Measurements from ENCODE around the gene HS3ST1.
A peak's percentile ranks its signal among the peaks of the same experiment; 100 is the strongest.

Gene HS3ST1

DNA sequence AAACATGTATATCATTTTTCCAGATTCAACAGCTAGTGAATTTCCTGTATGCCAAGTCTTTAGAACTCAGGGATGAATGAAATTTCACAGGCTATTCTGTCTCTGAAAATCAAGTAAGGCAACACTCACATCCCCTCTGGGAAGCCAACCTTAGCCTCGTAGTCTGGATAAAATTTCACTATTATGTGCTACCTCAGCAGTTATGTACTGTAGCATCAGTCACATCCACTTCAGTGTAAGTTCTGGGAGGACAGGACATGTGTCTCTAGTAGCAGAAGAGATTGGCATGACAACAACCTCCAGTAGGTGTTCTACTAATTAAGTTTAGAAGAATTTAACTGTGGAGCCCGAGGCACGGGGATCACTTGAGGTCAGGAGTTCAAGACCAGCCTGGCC is 42.4 kb upstream of the HS3ST1 start:
- ATAC-seq (ENCODE audit: low read depth) (no peak), DNase-seq (ENCODE audit: low spot score) (no peak)
- Histone ChIP-seq H3K27me3 (ENCODE audit: insufficient read depth, poor library complexity, severe bottlenecking) (no peaks in the 10 kb centered on the region), H3K9me3 (ENCODE audit: severe bottlenecking) (no peaks in the 10 kb centered on the region), H3K36me3 (ENCODE audit: low read depth) (no peaks in the 10 kb centered on the region), H3K4me3 (ENCODE audit: severe bottlenecking) (no peak overlapping the region), H3K27ac (ENCODE audit: poor library complexity, severe bottlenecking) (peak overlapping the region; percentile 26), H3K4me1 (ENCODE audit: insufficient read depth, poor library complexity, severe bottlenecking) (peaks cover 11% of the 10 kb centered on the region)
- TF ChIP-seq, protein P1, sequence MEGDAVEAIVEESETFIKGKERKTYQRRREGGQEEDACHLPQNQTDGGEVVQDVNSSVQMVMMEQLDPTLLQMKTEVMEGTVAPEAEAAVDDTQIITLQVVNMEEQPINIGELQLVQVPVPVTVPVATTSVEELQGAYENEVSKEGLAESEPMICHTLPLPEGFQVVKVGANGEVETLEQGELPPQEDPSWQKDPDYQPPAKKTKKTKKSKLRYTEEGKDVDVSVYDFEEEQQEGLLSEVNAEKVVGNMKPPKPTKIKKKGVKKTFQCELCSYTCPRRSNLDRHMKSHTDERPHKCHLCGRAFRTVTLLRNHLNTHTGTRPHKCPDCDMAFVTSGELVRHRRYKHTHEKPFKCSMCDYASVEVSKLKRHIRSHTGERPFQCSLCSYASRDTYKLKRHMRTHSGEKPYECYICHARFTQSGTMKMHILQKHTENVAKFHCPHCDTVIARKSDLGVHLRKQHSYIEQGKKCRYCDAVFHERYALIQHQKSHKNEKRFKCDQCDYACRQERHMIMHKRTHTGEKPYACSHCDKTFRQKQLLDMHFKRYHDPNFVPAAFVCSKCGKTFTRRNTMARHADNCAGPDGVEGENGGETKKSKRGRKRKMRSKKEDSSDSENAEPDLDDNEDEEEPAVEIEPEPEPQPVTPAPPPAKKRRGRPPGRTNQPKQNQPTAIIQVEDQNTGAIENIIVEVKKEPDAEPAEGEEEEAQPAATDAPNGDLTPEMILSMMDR (IDR thresholded peaks at IDR 0.05; ENCODE audit: poor library complexity, severe bottlenecking) = no peak

DNA sequence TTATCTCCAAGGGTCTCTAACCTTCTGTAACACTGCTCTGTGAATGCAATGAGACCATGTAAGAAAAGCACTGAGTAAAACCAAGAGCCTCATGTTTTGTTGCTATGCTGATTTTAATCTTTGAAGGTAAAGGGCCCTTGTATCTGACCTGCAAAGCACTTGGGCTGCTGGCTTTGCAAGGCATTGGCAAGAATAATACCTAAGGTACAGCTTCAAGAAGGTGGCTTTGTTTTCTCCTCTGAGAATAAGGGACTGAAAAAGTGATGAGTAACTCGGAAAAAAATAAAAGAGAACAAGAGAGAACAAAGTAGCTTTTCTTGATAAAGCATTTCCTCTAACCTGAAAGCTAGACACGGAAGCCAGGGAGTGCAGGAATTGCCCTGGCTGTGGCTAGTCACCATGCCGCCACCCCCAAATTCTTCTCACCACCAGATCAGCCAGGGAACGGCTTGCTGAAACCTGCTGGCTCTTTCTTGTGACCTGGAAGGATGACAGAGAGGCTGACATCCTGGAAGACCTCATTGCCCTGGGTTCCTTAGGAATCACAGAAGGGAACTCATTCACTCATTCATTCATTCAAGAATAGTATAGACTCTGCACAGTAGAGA is 41.8 kb upstream of the HS3ST1 start:
- Histone ChIP-seq H3K4me1 (ENCODE audit: insufficient read depth, poor library complexity, severe bottlenecking) (peaks cover 11% of the 10 kb centered on the region), H3K9me3 (ENCODE audit: severe bottlenecking) (no peaks in the 10 kb centered on the region), H3K4me3 (ENCODE audit: severe bottlenecking) (no peak overlapping the region), H3K36me3 (ENCODE audit: low read depth) (no peaks in the 10 kb centered on the region), H3K27ac (ENCODE audit: poor library complexity, severe bottlenecking) (peak overlapping the region; percentile 26), H3K27me3 (ENCODE audit: insufficient read depth, poor library complexity, severe bottlenecking) (no peaks in the 10 kb centered on the region)
- TF ChIP-seq, protein P1 (IDR thresholded peaks at IDR 0.05; ENCODE audit: poor library complexity, severe bottlenecking) = no peak
- peak; percentile 25; the same call in 1 of the 3 replicates for ATAC-seq (ENCODE audit: low read depth)
- no peak for DNase-seq (ENCODE audit: low spot score)

DNA sequence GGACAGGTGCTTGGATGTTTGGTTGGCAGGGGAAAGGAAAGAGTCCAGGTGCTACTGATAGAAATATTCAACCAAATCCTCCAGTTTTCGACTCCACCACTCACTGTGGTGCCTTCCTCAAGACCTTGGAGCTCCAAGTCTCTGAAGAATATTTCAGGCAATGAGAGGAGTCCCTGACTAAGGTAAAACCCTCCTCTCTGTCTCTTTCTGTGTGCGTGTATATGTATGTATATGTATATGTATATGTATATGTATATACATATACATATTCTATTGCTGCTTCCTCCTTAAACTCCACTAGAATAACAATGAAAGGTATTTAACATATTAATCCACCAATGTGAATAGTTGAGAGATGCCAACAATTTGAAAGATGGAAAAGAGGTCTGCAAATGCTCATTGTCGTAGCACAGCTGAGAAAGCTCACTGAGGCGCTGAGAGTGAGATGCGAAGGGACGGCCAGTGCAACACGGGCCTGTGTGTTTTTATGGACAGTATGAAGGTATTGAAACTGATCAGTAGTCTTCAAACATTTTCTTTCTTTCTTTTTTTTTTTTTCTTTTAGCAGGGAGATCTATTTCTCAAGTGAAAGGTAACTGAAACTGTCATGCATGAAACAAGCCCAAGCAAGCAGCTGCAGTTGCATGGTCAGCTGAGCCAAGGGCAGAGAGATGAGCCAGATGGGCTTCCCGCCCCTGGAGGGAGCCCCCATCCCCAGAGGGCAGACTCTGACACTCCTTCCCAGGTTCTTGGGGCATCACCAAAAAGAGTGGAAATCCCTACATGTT is 41.1 kb upstream of the HS3ST1 start:
- DNase-seq (ENCODE audit: low spot score) (no peak), ATAC-seq (ENCODE audit: low read depth) (no peak)
- peak overlapping the region; percentile 26 for H3K27ac ChIP-seq (ENCODE audit: poor library complexity, severe bottlenecking)
- H3K4me3 ChIP-seq (ENCODE audit: severe bottlenecking) = no peak overlapping the region
- H3K27me3 ChIP-seq (ENCODE audit: insufficient read depth, poor library complexity, severe bottlenecking) = no peaks in the 10 kb centered on the region
- no peaks in the 10 kb centered on the region for H3K9me3 ChIP-seq (ENCODE audit: severe bottlenecking)
- TF ChIP-seq, protein P1 (IDR thresholded peaks at IDR 0.05; ENCODE audit: poor library complexity, severe bottlenecking) = no peak
- H3K36me3 ChIP-seq (ENCODE audit: low read depth) = no peaks in the 10 kb centered on the region
- peaks cover 11% of the 10 kb centered on the region for H3K4me1 ChIP-seq (ENCODE audit: insufficient read depth, poor library complexity, severe bottlenecking)

DNA sequence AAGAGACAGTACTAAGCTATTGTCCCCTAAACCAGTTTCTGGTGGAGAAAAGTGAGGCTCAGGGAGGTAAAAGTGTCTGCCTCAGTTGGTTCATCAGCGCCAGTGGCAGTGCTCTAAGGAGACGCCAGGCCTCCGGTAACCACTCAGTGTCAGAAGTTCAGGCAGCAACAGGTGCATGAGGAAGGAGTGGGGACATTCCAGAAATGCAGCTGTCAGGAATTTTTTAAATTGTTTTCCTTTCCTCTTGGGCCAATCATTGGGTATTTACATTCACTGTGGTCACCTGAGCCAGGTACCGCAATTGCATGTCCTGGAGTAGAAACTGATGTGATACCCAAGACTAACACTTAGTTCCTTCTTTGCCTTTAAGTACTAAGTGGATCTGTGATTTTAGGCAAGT is 40.2 kb upstream of the HS3ST1 start:
- Histone ChIP-seq H3K4me1 (ENCODE audit: insufficient read depth, poor library complexity, severe bottlenecking) (peaks cover 11% of the 10 kb centered on the region), H3K27ac (ENCODE audit: poor library complexity, severe bottlenecking) (no peak overlapping the region), H3K9me3 (ENCODE audit: severe bottlenecking) (no peaks in the 10 kb centered on the region), H3K27me3 (ENCODE audit: insufficient read depth, poor library complexity, severe bottlenecking) (no peaks in the 10 kb centered on the region), H3K4me3 (ENCODE audit: severe bottlenecking) (no peak overlapping the region), H3K36me3 (ENCODE audit: low read depth) (no peaks in the 10 kb centered on the region)
- DNase-seq (ENCODE audit: low spot score) = no peak
- ATAC-seq (ENCODE audit: low read depth) = no peak
- TF ChIP-seq, protein P1 (IDR thresholded peaks at IDR 0.05; ENCODE audit: poor library complexity, severe bottlenecking) = no peak

DNA sequence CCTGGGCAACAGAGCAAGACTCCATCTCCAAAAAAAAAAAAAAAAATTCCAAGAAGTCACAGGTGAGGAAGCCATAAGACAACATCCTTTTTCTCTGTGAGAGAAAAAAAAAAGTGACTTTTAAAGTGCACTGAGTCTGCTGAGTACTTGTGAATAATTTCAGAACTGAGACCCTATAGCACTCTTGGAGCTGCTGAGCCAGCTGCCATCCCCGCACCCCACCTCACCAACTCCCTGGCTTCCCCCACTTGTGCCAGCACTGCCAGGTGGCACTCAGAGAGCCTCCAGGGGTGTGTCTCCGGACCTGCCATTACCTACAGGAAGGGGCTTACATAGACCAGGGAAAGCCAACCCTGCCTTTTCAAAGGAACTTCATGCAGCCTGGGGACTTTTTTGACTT is 39.2 kb upstream of the HS3ST1 start:
- Histone ChIP-seq H3K27me3 (ENCODE audit: insufficient read depth, poor library complexity, severe bottlenecking) (no peaks in the 10 kb centered on the region), H3K9me3 (ENCODE audit: severe bottlenecking) (no peaks in the 10 kb centered on the region), H3K27ac (ENCODE audit: poor library complexity, severe bottlenecking) (no peak overlapping the region), H3K4me1 (ENCODE audit: insufficient read depth, poor library complexity, severe bottlenecking) (peaks cover 11% of the 10 kb centered on the region), H3K36me3 (ENCODE audit: low read depth) (no peaks in the 10 kb centered on the region), H3K4me3 (ENCODE audit: severe bottlenecking) (no peak overlapping the region)
- DNase-seq (ENCODE audit: low spot score) (no peak), ATAC-seq (ENCODE audit: low read depth) (no peak)
- TF ChIP-seq, protein P1 (IDR thresholded peaks at IDR 0.05; ENCODE audit: poor library complexity, severe bottlenecking) = no peak
